Measurements from ENCODE around the gene CREBBP.

The CREBBP gene

GRCh38 chr16:3854750-3855541 is 25.6 kb downstream of the CREBBP start:
- no peak for DNase-seq

- DNase-seq: no peak
Observed at GRCh38 chr16:3850544-3850899, 30.0 kb downstream of the CREBBP start.

GRCh38 chr16:3849751-3850543 is 30.6 kb downstream of the CREBBP start:
- no peak for DNase-seq

- DNase-seq: peak; percentile 90
Observed at GRCh38 chr16:3846595-3847091, 33.9 kb downstream of the CREBBP start.

GRCh38 chr16:3846087-3846486 is 34.4 kb downstream of the CREBBP start:
- DNase-seq: no peak

- no peak for DNase-seq
Observed at GRCh38 chr16:3842994-3843393, 37.5 kb downstream of the CREBBP start.

- DNase-seq: no peak
Observed at GRCh38 chr16:3841729-3842508, 38.6 kb downstream of the CREBBP start.

GRCh38 chr16:3839402-3840184 is 40.9 kb downstream of the CREBBP start:
- no peak for DNase-seq

- DNase-seq: no peak
Observed at GRCh38 chr16:3838600-3839401, 41.7 kb downstream of the CREBBP start.

- DNase-seq: no peak
Observed at GRCh38 chr16:3837851-3838586, 42.5 kb downstream of the CREBBP start.

GRCh38 chr16:3836641-3837040 is 43.9 kb downstream of the CREBBP start:
- no peak for DNase-seq

- no peak for DNase-seq
Observed at GRCh38 chr16:3835089-3835602, 45.4 kb downstream of the CREBBP start.

- DNase-seq: no peak
Observed at GRCh38 chr16:3832668-3833067, 47.8 kb downstream of the CREBBP start.

- DNase-seq: no peak
Observed at GRCh38 chr16:3830625-3831254, 49.8 kb downstream of the CREBBP start.

- DNase-seq: no peak
Observed at GRCh38 chr16:3829631-3830536, 50.6 kb downstream of the CREBBP start.

GRCh38 chr16:3825940-3826339 is 54.6 kb downstream of the CREBBP start:
- DNase-seq: no peak

GRCh38 chr16:3825103-3825502 is 55.4 kb downstream of the CREBBP start:
- no peak for DNase-seq

GRCh38 chr16:3824121-3824795 is 56.3 kb downstream of the CREBBP start:
- no peak for DNase-seq

Measured in OCI-M1 (cell line).